HG03097 (cell line): ENCODE data around the gene CNPY4.
"Not testable (repeated sequence)": the region's sequence is repeated elsewhere in the genome, so short reads cannot be mapped to it uniquely, and the experiment has no call there.

Source experiments
- ATAC-seq: cut with Tn5 transposase; IDR thresholded peaks from one replicate; pipeline ENCODE4 v1.9.1; 2021; ENCODE audit not compliant: unreplicated experiment, low FRiP score

Gene CNPY4

GRCh38 chr7:100141555-100141949 is 22.1 kb downstream of the CNPY4 start:
- no peak for ATAC-seq

GRCh38 chr7:100142461-100142860 is 23.0 kb downstream of the CNPY4 start:
- ATAC-seq: no peak

GRCh38 chr7:100146350-100146749 is 26.9 kb downstream of the CNPY4 start:
- not testable (repeated sequence) for ATAC-seq

GRCh38 chr7:100147278-100147677 is 27.8 kb downstream of the CNPY4 start:
- ATAC-seq: no peak

GRCh38 chr7:100148225-100148558 is 28.8 kb downstream of the CNPY4 start:
- ATAC-seq: no peak

GRCh38 chr7:100148559-100149328 is 29.3 kb downstream of the CNPY4 start, which contains the start of gene LAMTOR4:
Gene LAMTOR4, plus strand, starts transcription at chr7:100148918. Its CDS starts 55 bp downstream, at chr7:100148973.
- peak; percentile 98 for ATAC-seq

- no peak for ATAC-seq
Measured at GRCh38 chr7:100152404-100152803, 33.0 kb downstream of the CNPY4 start.

GRCh38 chr7:100152937-100153666 is 33.7 kb downstream of the CNPY4 start:
- no peak for ATAC-seq

- ATAC-seq: no peak
Measured at GRCh38 chr7:100153708-100154535, 34.5 kb downstream of the CNPY4 start.

GRCh38 chr7:100154651-100155491 is 35.4 kb downstream of the CNPY4 start:
- ATAC-seq: no peak

GRCh38 chr7:100155553-100156317 is 36.3 kb downstream of the CNPY4 start:
- ATAC-seq: no peak

GRCh38 chr7:100156331-100157068 is 37.1 kb downstream of the CNPY4 start:
- no peak for ATAC-seq

- no peak for ATAC-seq
Measured at GRCh38 chr7:100157069-100157333, 37.6 kb downstream of the CNPY4 start.

GRCh38 chr7:100157334-100158228 is 38.1 kb downstream of the CNPY4 start:
- ATAC-seq: no peak

GRCh38 chr7:100158229-100159098 is 39.0 kb downstream of the CNPY4 start, which contains the start of gene TRAPPC14:
Gene TRAPPC14, minus strand, starts transcription at chr7:100158723. Its CDS starts 224 bp downstream, at chr7:100158499.
- peak; percentile 59 for ATAC-seq

- no peak for ATAC-seq
Measured at GRCh38 chr7:100159099-100159623, 39.7 kb downstream of the CNPY4 start.

- no peak for ATAC-seq
Measured at GRCh38 chr7:100160067-100160466, 40.6 kb downstream of the CNPY4 start.
